HEK293 (cell line): Measurements from ENCODE around the gene DDIT3.

ENCODE experiments used
- CTCF ChIA-PET: fragments of 350-600 bp; formaldehyde crosslinking; extraction: SDS; loops from one replicate; lab custom pipeline; 2021; ENCODE audit warnings: antibody characterized with exemption; lab: Yijun Ruan, JAX
- POLR2A ChIA-PET: fragments of 300-600 bp; formaldehyde crosslinking; extraction: SDS; loops from one replicate; lab custom pipeline; 2020; ENCODE audit warnings: antibody characterized with exemption, inconsistent platforms; lab: Yijun Ruan, JAX
- H3K27ac ChIP-seq: fragments of 200-500 bp; sonication (Bioruptor generic); 2 replicates; pipeline ENCODE4 v1.5.1; 2014; ENCODE audit warnings: low read depth, low read length, control low read depth, inconsistent platforms; ENCODE audit errors: extremely low read depth
- H3K36me3 ChIP-seq, 2 experiments: fragments of 200-500 bp in 1 of 2; sonication (Bioruptor generic) in 1 of 2; 1 replicate in 1 of 2; 2 replicates in 1 of 2; pipeline ENCODE4 v1.5.1; 2014 to 2017; ENCODE audit warnings: inconsistent platforms in 2 of 2, low read length in 2 of 2; ENCODE audit not compliant: control insufficient read depth in 2 of 2, insufficient read depth in 1 of 2
- H3K4me1 ChIP-seq: fragments of 200-500 bp; sonication (Bioruptor generic); 2 replicates; pipeline ENCODE4 v1.5.1; 2014; ENCODE audit warnings: mild to moderate bottlenecking, low read length, inconsistent platforms; ENCODE audit not compliant: control insufficient read depth, insufficient read depth
- H3K4me3 ChIP-seq: 2 replicates; pipeline ENCODE4 v1.5.1; 2011; ENCODE audit warnings: low read depth, mild to moderate bottlenecking, control low read depth, low read length, moderate library complexity
- H3K9me3 ChIP-seq: fragments of 200-500 bp; sonication (Bioruptor generic); 2 replicates; pipeline ENCODE4 v1.5.1; 2014; ENCODE audit warnings: low read depth, low read length, inconsistent platforms; ENCODE audit not compliant: control insufficient read depth, insufficient read depth
- GLI2 ChIP-seq: fragments of 450-650 bp; formaldehyde crosslinking; IDR thresholded peaks from 2 replicates; pipeline ENCODE4; 2017; ENCODE audit warnings: missing biosample characterization, missing genetic modification characterization, low read depth, borderline replicate concordance
- GLI4 ChIP-seq: fragments of 450-650 bp; formaldehyde crosslinking; IDR thresholded peaks from 2 replicates; pipeline ENCODE4 v1.5.1; 2016; ENCODE audit warnings: missing biosample characterization, missing genetic modification characterization
- SETDB1 ChIP-seq: IDR thresholded peaks from one replicate; pipeline ENCODE4 v1.6.1; 2017; ENCODE audit warnings: mild to moderate bottlenecking, low read length, moderate library complexity, mixed read lengths; ENCODE audit not compliant: insufficient read length
- SP3 ChIP-seq: fragments of 450-650 bp; formaldehyde crosslinking; IDR thresholded peaks from 2 replicates; pipeline ENCODE4 v1.5.1; 2016; ENCODE audit warnings: missing biosample characterization, missing genetic modification characterization
- ZNF112 ChIP-seq: fragments of 450-650 bp; formaldehyde crosslinking; IDR thresholded peaks from 2 replicates; pipeline ENCODE4 v1.5.0; 2017; ENCODE audit warnings: missing biosample characterization, missing genetic modification characterization
- ZNF132 ChIP-seq: fragments of 450-650 bp; formaldehyde crosslinking; IDR thresholded peaks from 2 replicates; pipeline ENCODE4 v1.5.1; 2017; ENCODE audit warnings: missing biosample characterization, missing genetic modification characterization, borderline replicate concordance
- ZNF138 ChIP-seq: fragments of 450-650 bp; formaldehyde crosslinking; IDR thresholded peaks from 2 replicates; pipeline ENCODE4 v1.5.1; 2016; ENCODE audit warnings: missing biosample characterization, missing genetic modification characterization, borderline replicate concordance
- ZNF140 ChIP-seq: fragments of 450-650 bp; formaldehyde crosslinking; IDR thresholded peaks from 2 replicates; pipeline ENCODE4 v1.5.1; 2016; ENCODE audit warnings: missing biosample characterization, missing genetic modification characterization
- ZNF184 ChIP-seq: fragments of 450-650 bp; IDR thresholded peaks from 2 replicates; pipeline ENCODE4 v1.5.1; 2018; ENCODE audit warnings: missing biosample characterization, mild to moderate bottlenecking, missing genetic modification characterization
- ZNF211 ChIP-seq: fragments of 450-650 bp; formaldehyde crosslinking; IDR thresholded peaks from 2 replicates; pipeline ENCODE4 v1.5.1; 2016; ENCODE audit warnings: low read depth, missing biosample characterization, missing genetic modification characterization
- ZNF274 ChIP-seq, 2 experiments: fragments of 200-500 bp in 1 of 2; fragments of 450-650 bp in 1 of 2; sonication (Bioruptor generic) in 1 of 2; formaldehyde crosslinking in 1 of 2; IDR thresholded peaks; 2 replicates each; pipeline versions ENCODE4 v1.5.1 to v1.6.1; 2014 to 2016; ENCODE audit warnings: borderline replicate concordance in 1 of 2, inconsistent platforms in 1 of 2, low read length in 1 of 2, missing biosample characterization in 1 of 2, missing genetic modification characterization in 1 of 2
- ZNF280D ChIP-seq: fragments of 450-650 bp; formaldehyde crosslinking; IDR thresholded peaks from 2 replicates; pipeline ENCODE4 v1.5.1; 2016; ENCODE audit warnings: missing biosample characterization, missing genetic modification characterization
- ZNF626 ChIP-seq: fragments of 450-650 bp; sonication (Bioruptor Pico); formaldehyde crosslinking; IDR thresholded peaks from 2 replicates; pipeline ENCODE4 v1.5.1; 2018; ENCODE audit warnings: missing biosample characterization, missing genetic modification characterization, inconsistent platforms
- ZNF776 ChIP-seq: fragments of 450-650 bp; formaldehyde crosslinking; IDR thresholded peaks from 2 replicates; pipeline ENCODE4 v1.5.0; 2017; ENCODE audit warnings: missing biosample characterization, missing genetic modification characterization, borderline replicate concordance
- TF ChIP-seq, protein P1 (sequence below): fragments of 450-650 bp; formaldehyde crosslinking; IDR thresholded peaks from 2 replicates; pipeline ENCODE4 v1.5.1; 2016; ENCODE audit warnings: missing biosample characterization, missing genetic modification characterization
- TF ChIP-seq, protein P2 (sequence below): fragments of 450-650 bp; formaldehyde crosslinking; IDR thresholded peaks from 2 replicates; pipeline ENCODE4 v1.5.1; 2017; ENCODE audit warnings: missing biosample characterization, missing genetic modification characterization
- TF ChIP-seq, protein P3 (sequence below): fragments of 450-650 bp; formaldehyde crosslinking; IDR thresholded peaks from 2 replicates; pipeline ENCODE4 v1.5.1; 2017; ENCODE audit warnings: missing biosample characterization, missing genetic modification characterization

DDIT3 gene

GRCh38 chr12:57534250-57534649 is 13.9 kb upstream of the DDIT3 start:
- TF ChIP-seq ZNF138 (tag by site-specific recombination) = no peak
- no peak for TF ChIP-seq GLI4
- no peak for TF ChIP-seq ZNF776
- TF ChIP-seq SP3 = no peak
- no peak for TF ChIP-seq ZNF112 (tag by site-specific recombination)
- no peak for TF ChIP-seq SETDB1
- no peak for TF ChIP-seq ZNF140 (tag by site-specific recombination)
- TF ChIP-seq ZNF274 (IDR thresholded peaks at IDR 0.05; ENCODE audit: low read length) = no peak
- no peak for TF ChIP-seq ZNF274 (tag by site-specific recombination; IDR thresholded peaks at IDR 0.05; ENCODE audit: borderline replicate concordance)
- TF ChIP-seq ZNF280D (tag by site-specific recombination) = no peak
- TF ChIP-seq, protein P1, sequence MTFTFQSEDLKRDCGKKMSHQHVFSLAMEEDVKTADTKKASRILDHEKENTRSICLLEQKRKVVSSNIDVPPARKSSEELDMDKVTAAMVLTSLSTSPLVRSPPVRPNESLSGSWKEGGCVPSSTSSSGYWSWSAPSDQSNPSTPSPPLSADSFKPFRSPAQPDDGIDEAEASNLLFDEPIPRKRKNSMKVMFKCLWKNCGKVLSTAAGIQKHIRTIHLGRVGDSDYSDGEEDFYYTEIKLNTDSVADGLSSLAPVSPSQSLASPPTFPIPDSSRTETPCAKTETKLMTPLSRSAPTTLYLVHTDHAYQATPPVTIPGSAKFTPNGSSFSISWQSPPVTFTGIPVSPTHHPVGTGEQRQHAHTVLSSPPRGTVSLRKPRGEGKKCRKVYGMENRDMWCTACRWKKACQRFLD (tag by site-specific recombination) = no peak
- ChIA-PET POLR2A (interaction anchor here (1.1 kb wide), 1 partner anchor 10 kb away, joined by 3 read pairs; no protein-coding TSS in a partner anchor), CTCF (interaction anchor here (1.0 kb wide), 1 partner anchor 43 kb away, joined by 4 read pairs; no protein-coding TSS in a partner anchor)
- no peaks in the 10 kb centered on the region for H3K9me3 ChIP-seq
- H3K4me3 ChIP-seq = no peak overlapping the region
- H3K27ac ChIP-seq = no peak overlapping the region
- H3K36me3 ChIP-seq = peaks cover 25 to 91% of the 10 kb centered on the region in 2 experiments
- no peaks in the 10 kb centered on the region for H3K4me1 ChIP-seq

- TF ChIP-seq GLI2 (no peak), ZNF184 (tag by site-specific recombination) (no peak), ZNF211 (tag by site-specific recombination) (no peak), ZNF132 (tag by site-specific recombination) (no peak), ZNF626 (tag by site-specific recombination) (no peak)
- TF ChIP-seq, protein P2, sequence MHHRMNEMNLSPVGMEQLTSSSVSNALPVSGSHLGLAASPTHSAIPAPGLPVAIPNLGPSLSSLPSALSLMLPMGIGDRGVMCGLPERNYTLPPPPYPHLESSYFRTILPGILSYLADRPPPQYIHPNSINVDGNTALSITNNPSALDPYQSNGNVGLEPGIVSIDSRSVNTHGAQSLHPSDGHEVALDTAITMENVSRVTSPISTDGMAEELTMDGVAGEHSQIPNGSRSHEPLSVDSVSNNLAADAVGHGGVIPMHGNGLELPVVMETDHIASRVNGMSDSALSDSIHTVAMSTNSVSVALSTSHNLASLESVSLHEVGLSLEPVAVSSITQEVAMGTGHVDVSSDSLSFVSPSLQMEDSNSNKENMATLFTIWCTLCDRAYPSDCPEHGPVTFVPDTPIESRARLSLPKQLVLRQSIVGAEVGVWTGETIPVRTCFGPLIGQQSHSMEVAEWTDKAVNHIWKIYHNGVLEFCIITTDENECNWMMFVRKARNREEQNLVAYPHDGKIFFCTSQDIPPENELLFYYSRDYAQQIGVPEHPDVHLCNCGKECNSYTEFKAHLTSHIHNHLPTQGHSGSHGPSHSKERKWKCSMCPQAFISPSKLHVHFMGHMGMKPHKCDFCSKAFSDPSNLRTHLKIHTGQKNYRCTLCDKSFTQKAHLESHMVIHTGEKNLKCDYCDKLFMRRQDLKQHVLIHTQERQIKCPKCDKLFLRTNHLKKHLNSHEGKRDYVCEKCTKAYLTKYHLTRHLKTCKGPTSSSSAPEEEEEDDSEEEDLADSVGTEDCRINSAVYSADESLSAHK (tag by site-specific recombination) = no peak
- TF ChIP-seq, protein P3, sequence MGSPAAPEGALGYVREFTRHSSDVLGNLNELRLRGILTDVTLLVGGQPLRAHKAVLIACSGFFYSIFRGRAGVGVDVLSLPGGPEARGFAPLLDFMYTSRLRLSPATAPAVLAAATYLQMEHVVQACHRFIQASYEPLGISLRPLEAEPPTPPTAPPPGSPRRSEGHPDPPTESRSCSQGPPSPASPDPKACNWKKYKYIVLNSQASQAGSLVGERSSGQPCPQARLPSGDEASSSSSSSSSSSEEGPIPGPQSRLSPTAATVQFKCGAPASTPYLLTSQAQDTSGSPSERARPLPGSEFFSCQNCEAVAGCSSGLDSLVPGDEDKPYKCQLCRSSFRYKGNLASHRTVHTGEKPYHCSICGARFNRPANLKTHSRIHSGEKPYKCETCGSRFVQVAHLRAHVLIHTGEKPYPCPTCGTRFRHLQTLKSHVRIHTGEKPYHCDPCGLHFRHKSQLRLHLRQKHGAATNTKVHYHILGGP (tag by site-specific recombination) = no peak
- CTCF ChIA-PET = interaction anchor here (0.6 to 1.2 kb wide), 3 partner anchors 74 to 234 kb away, joined by 3 read pairs; no protein-coding TSS in a partner anchor
- Histone ChIP-seq H3K4me3 (no peak overlapping the region), H3K4me1 (no peaks in the 10 kb centered on the region), H3K27ac (no peak overlapping the region), H3K9me3 (no peaks in the 10 kb centered on the region), H3K36me3 (peaks cover 25 to 91% of the 10 kb centered on the region in 2 experiments)
- POLR2A ChIA-PET = interaction anchor here (0.9 to 2.0 kb wide), 4 partner anchors 8 to 70 kb away, joined by 3 to 9 read pairs (median 4); partner anchors contain the start of gene DDIT3
These were observed 12.8 kb upstream of the DDIT3 start for GRCh38 chr12:57533108-57533507.
